IMR-90 (cell line): ENCODE results near the gene CEP72. TPM values are rescaled to one million over a fixed set of nuclear protein-coding genes. Genes with fewer than 3 reads are reported as not detected.

Source experiments
- ATAC-seq: fragments of 200-7000 bp; cut with Tn5 transposase; 2 replicates; pipeline ENCODE4 v1.9.1; 2020; ENCODE audit warnings: low read depth, mild to moderate bottlenecking, moderate library complexity
- BruUV-seq: library from RNA; stranded (reverse); fragments of 400-500 nt; replicated peaks from 2 replicates; lab custom pipeline; 2021; lab: Mats Ljungman, UMichigan
- CTCF ChIA-PET: fragments of 300-600 bp; formaldehyde crosslinking; extraction: SDS; loops from one replicate; lab custom pipeline; 2021; ENCODE audit warnings: antibody characterized with exemption; lab: Yijun Ruan, JAX
- POLR2A ChIA-PET: fragments of 300-600 bp; sonication (Branson Sonifier 250); formaldehyde crosslinking; loops from one replicate; lab custom pipeline; 2022; ENCODE audit warnings: antibody characterized with exemption; ENCODE audit not compliant: unreplicated experiment; lab: Charles Lee
- DNase-seq: peaks from one replicate; pipeline ENCODE4 v3.0.0; 2013
- H2AFZ ChIP-seq: replicated peaks from 2 replicates; pipeline ENCODE3; 2013; ENCODE audit warnings: low read length, mild to moderate bottlenecking; ENCODE audit not compliant: poor library complexity
- H2AK5ac ChIP-seq: 2 replicates; pipeline ENCODE4 v1.6.1; 2013; ENCODE audit warnings: low read depth, low read length, inconsistent platforms
- H2AK9ac ChIP-seq: replicated peaks from 2 replicates; pipeline ENCODE3; 2013; ENCODE audit warnings: mild to moderate bottlenecking, low read depth, low read length, moderate library complexity; ENCODE audit not compliant: poor library complexity
- H2BK120ac ChIP-seq: 2 replicates; pipeline ENCODE4 v1.6.1; 2013; ENCODE audit warnings: low read depth, low read length, inconsistent platforms
- H2BK15ac ChIP-seq: 3 replicates; pipeline ENCODE4 v1.6.1; 2013; ENCODE audit warnings: low read depth, low read length, inconsistent platforms
- H2BK20ac ChIP-seq: 2 replicates; pipeline ENCODE4 v1.6.1; 2013; ENCODE audit warnings: low read depth, mild to moderate bottlenecking, inconsistent platforms, low read length, moderate library complexity
- H2BK5ac ChIP-seq: 2 replicates; pipeline ENCODE4 v1.6.1; 2013; ENCODE audit warnings: mild to moderate bottlenecking, low read depth, low read length, inconsistent platforms; ENCODE audit not compliant: poor library complexity, severe bottlenecking
- H3K14ac ChIP-seq: replicated peaks from 2 replicates; pipeline ENCODE4 v1.6.1; 2013; ENCODE audit warnings: low read depth, low read length, inconsistent platforms
- H3K18ac ChIP-seq: 2 replicates; pipeline ENCODE4 v1.6.1; 2013; ENCODE audit warnings: low read depth, low read length, control low read depth
- H3K23ac ChIP-seq: 2 replicates; pipeline ENCODE4 v1.6.1; 2013; ENCODE audit warnings: low read depth, low read length, inconsistent platforms
- H3K27ac ChIP-seq: 2 replicates; pipeline ENCODE4 v1.5.1; 2013; ENCODE audit warnings: mild to moderate bottlenecking, control low read depth, low read length; ENCODE audit not compliant: insufficient read depth
- H3K27me3 ChIP-seq: 2 replicates; pipeline ENCODE4 v1.6.1; 2013; ENCODE audit warnings: low read length; ENCODE audit not compliant: control insufficient read depth, insufficient read depth
- H3K36me3 ChIP-seq: 2 replicates; pipeline ENCODE4 v1.6.1; 2013; ENCODE audit warnings: low read length, mixed read lengths; ENCODE audit not compliant: control insufficient read depth, insufficient read depth
- H3K4ac ChIP-seq: 2 replicates; pipeline ENCODE4 v1.6.1; 2013; ENCODE audit warnings: low read depth, low read length, inconsistent platforms
- H3K4me1 ChIP-seq: 2 replicates; pipeline ENCODE4 v1.6.1; 2013; ENCODE audit warnings: low read length, mixed read lengths; ENCODE audit not compliant: control insufficient read depth, insufficient read depth
- H3K4me2 ChIP-seq: 2 replicates; pipeline ENCODE4 v1.6.1; 2013; ENCODE audit warnings: low read depth, mild to moderate bottlenecking, control low read depth, low read length, moderate library complexity
- H3K4me3 ChIP-seq: 2 replicates; pipeline ENCODE4 v1.5.1; 2013; ENCODE audit warnings: low read depth, mild to moderate bottlenecking, control low read depth, low read length, moderate library complexity; ENCODE audit not compliant: insufficient read depth
- H3K56ac ChIP-seq: 2 replicates; pipeline ENCODE4 v1.6.1; 2013; ENCODE audit warnings: low read length, inconsistent platforms; ENCODE audit not compliant: insufficient read depth; ENCODE audit errors: extremely low read depth
- H3K79me1 ChIP-seq, 2 experiments: 2 replicates each; pipeline ENCODE4 v1.6.1; 2013; ENCODE audit warnings: low read length in 2 of 2, inconsistent platforms in 1 of 2, low read depth in 1 of 2
- H3K9ac ChIP-seq: 2 replicates; pipeline ENCODE4 v1.6.1; 2013; ENCODE audit warnings: low read depth, low read length, control low read depth
- H3K9me1 ChIP-seq: 2 replicates; pipeline ENCODE4 v1.6.1; 2013; ENCODE audit warnings: low read length, inconsistent platforms; ENCODE audit not compliant: insufficient read depth
- H3K9me3 ChIP-seq: 2 replicates; pipeline ENCODE4 v1.6.1; 2013; ENCODE audit warnings: low read length; ENCODE audit not compliant: control insufficient read depth, insufficient read depth
- H4K20me1 ChIP-seq: 2 replicates; pipeline ENCODE4 v1.6.1; 2013; ENCODE audit warnings: low read length, inconsistent platforms; ENCODE audit not compliant: insufficient read depth
- H4K5ac ChIP-seq: 2 replicates; pipeline ENCODE4 v1.6.1; 2013; ENCODE audit warnings: mild to moderate bottlenecking, low read depth, low read length, control low read depth
- H4K8ac ChIP-seq, 2 experiments: 2 replicates each; pipeline ENCODE4 v1.6.1; 2013; ENCODE audit warnings: low read depth in 2 of 2, low read length in 2 of 2, control low read depth in 1 of 2, inconsistent platforms in 1 of 2
- H4K91ac ChIP-seq: 2 replicates; pipeline ENCODE4 v1.6.1; 2013; ENCODE audit warnings: low read depth, low read length, inconsistent platforms; ENCODE audit not compliant: insufficient read depth
- BHLHE40 ChIP-seq: fragments of 150-350 bp; IDR thresholded peaks from 2 replicates; pipeline ENCODE4 v1.6.1; 2016; ENCODE audit warnings: mild to moderate bottlenecking, low read depth, low read length
- CEBPB ChIP-seq: IDR thresholded peaks from 2 replicates; pipeline ENCODE4 v1.6.1; 2012; ENCODE audit warnings: low read depth, low read length, improper control_type of control experiment
- CHD1 ChIP-seq: IDR thresholded peaks from 2 replicates; pipeline ENCODE4 v1.6.1; 2012; ENCODE audit warnings: low read depth, low read length, improper control_type of control experiment
- CTCF ChIP-seq: conservative IDR thresholded peaks from 2 replicates; pipeline ENCODE4 v1.5.1; 2012; ENCODE audit warnings: mild to moderate bottlenecking, low read depth, low read length, improper control_type of control experiment
- ELK1 ChIP-seq: fragments of 150-350 bp; IDR thresholded peaks from 2 replicates; pipeline ENCODE4 v1.6.1; 2016; ENCODE audit warnings: low read depth, mild to moderate bottlenecking, low read length, moderate library complexity, borderline replicate concordance
- FOS ChIP-seq: fragments of 150-350 bp; IDR thresholded peaks from 2 replicates; pipeline ENCODE4 v1.6.1; 2016; ENCODE audit warnings: low read depth, low read length
- MAFK ChIP-seq: IDR thresholded peaks from 2 replicates; pipeline ENCODE4 v1.6.1; 2012; ENCODE audit warnings: low read depth, low read length, improper control_type of control experiment
- MAZ ChIP-seq: IDR thresholded peaks from 2 replicates; pipeline ENCODE4 v1.6.1; 2012; ENCODE audit warnings: low read depth, mild to moderate bottlenecking, low read length, improper control_type of control experiment, moderate library complexity, borderline replicate concordance
- MXI1 ChIP-seq: IDR thresholded peaks from 2 replicates; pipeline ENCODE4 v1.6.1; 2012; ENCODE audit warnings: low read depth, mild to moderate bottlenecking, low read length, moderate library complexity, borderline replicate concordance
- NFE2L2 ChIP-seq: fragments of 150-350 bp; IDR thresholded peaks from 2 replicates; pipeline ENCODE4 v1.6.1; 2016; ENCODE audit warnings: low read depth, mild to moderate bottlenecking, low read length
- POLR2A ChIP-seq: IDR thresholded peaks from 2 replicates; pipeline ENCODE4 v1.6.1; 2012; ENCODE audit warnings: mild to moderate bottlenecking, low read depth, low read length
- RAD21 ChIP-seq: IDR thresholded peaks from 2 replicates; pipeline ENCODE4 v1.6.1; 2012; ENCODE audit warnings: low read length, improper control_type of control experiment
- RCOR1 ChIP-seq: IDR thresholded peaks from 2 replicates; pipeline ENCODE4 v1.6.1; 2012; ENCODE audit warnings: mild to moderate bottlenecking, low read length, improper control_type of control experiment; ENCODE audit not compliant: insufficient replicate concordance
- RFX5 ChIP-seq: IDR thresholded peaks from 2 replicates; pipeline ENCODE4 v1.8.0; 2012; ENCODE audit warnings: low read depth, mild to moderate bottlenecking, low read length, moderate library complexity
- SMC3 ChIP-seq: fragments of 150-350 bp; IDR thresholded peaks from 2 replicates; pipeline ENCODE4 v1.6.1; 2016; ENCODE audit warnings: low read depth, mild to moderate bottlenecking, antibody characterized with exemption, low read length, moderate library complexity
- USF2 ChIP-seq: fragments of 150-350 bp; IDR thresholded peaks from 2 replicates; pipeline ENCODE4 v1.6.1; 2017; ENCODE audit warnings: mild to moderate bottlenecking, antibody characterized with exemption, low read length, low read depth
- WGBS, 2 experiments: methylation state at CpG; one replicate each; pipeline versions ENCODE4 v1.1.5 to v1.1.7; 2013; ENCODE audit warnings: missing lambda C conversion rate in 2 of 2; ENCODE audit not compliant: insufficient read length in 1 of 2; ENCODE audit errors: extremely low coverage in 2 of 2; 5-methylcytosine and 5-hydroxymethylcytosine counted together
- dilution Hi-C: fragments of 300-500 bp; cut with HindIII; formaldehyde crosslinking; loops from one replicate; pipeline ENCODE4 v1.14.3; 2018; ENCODE audit warnings: low sequenced_read_pairs; ENCODE audit not compliant: unreplicated experiment
- in situ Hi-C: fragments of 300-500 bp; cut with MboI; formaldehyde crosslinking; loops from 3 replicates; pipeline ENCODE4 v1.14.3; 2019; ENCODE audit warnings: low sequenced_read_pairs, inconsistent platforms, mixed read lengths
- intact Hi-C: fragments of 100-400 bp; cut with micrococcal nuclease; formaldehyde crosslinking; loops from 2 replicates; pipeline ENCODE4 v1.10.0; 2022
- polyA plus RNA-seq, 3 experiments: library from polyadenylated mRNA; depleted of rRNA; stranded (reverse); fragments of >200 nt; gene quantifications; 2 replicates each; pipeline ENCODE4 v1.2.3, GENCODE V29; 2012; ENCODE audit warnings: low replicate concordance in 1 of 3
- total RNA-seq: library from RNA; depleted of rRNA; stranded (reverse); fragments of >200 nt; gene quantifications from 2 replicates; pipeline ENCODE4 v1.2.3, GENCODE V29; 2012

The CEP72 gene
- total and polyA plus RNA-seq, 2 of the 4 experiments (the other 2 are of a cell fraction): 2.9 to 4.3 TPM

GRCh38 chr5:691817-692528 is 79.8 kb downstream of the CEP72 start:
- ATAC-seq (no peak), DNase-seq (no peak)
- Histone ChIP-seq H3K9me1 (no peaks in the 10 kb centered on the region), H4K8ac (no peak overlapping the region), H3K9ac (no peak overlapping the region), H3K14ac (no peak overlapping the region), H2BK5ac (no peak overlapping the region), H4K20me1 (no peaks in the 10 kb centered on the region), H3K23ac (no peak overlapping the region), H3K4me3 (no peak overlapping the region), H2BK120ac (no peak overlapping the region), H3K27me3 (peaks cover 7% of the 10 kb centered on the region), H4K5ac (no peak overlapping the region), H3K4me1 (no peaks in the 10 kb centered on the region), H3K4ac (no peak overlapping the region), H3K4me2 (no peak overlapping the region), H3K56ac (no peak overlapping the region), H3K9me3 (no peaks in the 10 kb centered on the region), H2BK20ac (no peak overlapping the region), H3K36me3 (no peaks in the 10 kb centered on the region), H2AK9ac (no peak overlapping the region), H3K18ac (no peak overlapping the region), H2BK15ac (no peak overlapping the region), H2AK5ac (no peak overlapping the region), H4K91ac (no peak overlapping the region), H3K79me1 (no peaks in the 10 kb centered on the region), H3K27ac (no peak overlapping the region), H2AFZ (no peak overlapping the region)
- in situ Hi-C loops: no loop called here
- no peak for TF ChIP-seq RAD21
- TF ChIP-seq POLR2A: no peak
- TF ChIP-seq NFE2L2: no peak
- no peak for TF ChIP-seq MXI1
- TF ChIP-seq CHD1: no peak
- no peak for TF ChIP-seq RFX5
- TF ChIP-seq RCOR1: no peak
- no peak for TF ChIP-seq SMC3
- no peak for TF ChIP-seq MAFK
- TF ChIP-seq USF2: no peak
- TF ChIP-seq BHLHE40: no peak
- TF ChIP-seq CTCF: no peak
- no peak for TF ChIP-seq MAZ
- no peak for TF ChIP-seq FOS
- TF ChIP-seq CEBPB: no peak
- TF ChIP-seq ELK1: no peak
- BruUV-seq: no TSS peak
- dilution Hi-C loops: no loop called here
- POLR2A ChIA-PET: no interaction called here
- CTCF ChIA-PET: no interaction called here
- intact Hi-C loops: no loop called here
- WGBS, 2 experiments: no CpG with 5 or more reads among the region's 2 CpGs
